PFSK-1 (cell line): ENCODE results near the gene C6orf132.

Source experiments
- POLR2AphosphoS5 ChIP-seq: IDR thresholded peaks from 2 replicates; pipeline ENCODE4 v1.6.1; 2012; ENCODE audit warnings: low read depth, mild to moderate bottlenecking, control low read depth, low read length, moderate library complexity
- SIN3A ChIP-seq: IDR thresholded peaks from 2 replicates; pipeline ENCODE4 v1.6.1; 2012; ENCODE audit warnings: mild to moderate bottlenecking, low read length, moderate library complexity, borderline replicate concordance; ENCODE audit not compliant: insufficient read depth
- TAF1 ChIP-seq: IDR thresholded peaks from 2 replicates; pipeline ENCODE4 v1.6.1; 2012; ENCODE audit warnings: low read length, control low read depth, borderline replicate concordance; ENCODE audit not compliant: insufficient read depth
- TF ChIP-seq, protein P1 (sequence below), 2 experiments: IDR thresholded peaks; 2 replicates each; pipeline versions ENCODE4 v1.6.1 to v1.8.0; 2011 to 2012; ENCODE audit warnings: low read depth in 2 of 2, low read length in 2 of 2, control low read depth in 1 of 2, inconsistent platforms in 1 of 2, mild to moderate bottlenecking in 1 of 2, moderate library complexity in 1 of 2; ENCODE audit not compliant: insufficient read depth in 1 of 2

DNA sequence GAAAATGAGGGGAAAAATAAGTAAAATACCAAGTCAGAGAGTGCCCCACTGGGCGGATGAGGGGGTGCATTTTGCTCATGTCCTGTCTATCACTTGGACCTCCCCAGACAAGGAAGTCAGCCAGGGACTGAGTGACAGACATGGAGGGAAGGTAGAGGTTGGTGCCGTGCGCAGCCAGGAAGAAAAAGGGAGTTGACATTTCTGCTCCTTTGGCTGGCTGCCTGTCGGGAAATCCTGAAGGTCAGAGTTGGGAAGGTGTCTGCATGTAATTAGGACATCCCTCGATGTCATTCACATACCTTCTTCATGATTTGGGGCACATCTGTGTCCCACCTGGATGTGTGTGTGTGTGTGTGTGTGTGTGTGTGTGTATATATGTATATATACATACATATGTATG, 39.7 kb upstream of the C6orf132 start:
- no peak for TF ChIP-seq POLR2AphosphoS5
- TF ChIP-seq SIN3A, result no peak
- TF ChIP-seq TAF1, result no peak
- TF ChIP-seq, protein P1, sequence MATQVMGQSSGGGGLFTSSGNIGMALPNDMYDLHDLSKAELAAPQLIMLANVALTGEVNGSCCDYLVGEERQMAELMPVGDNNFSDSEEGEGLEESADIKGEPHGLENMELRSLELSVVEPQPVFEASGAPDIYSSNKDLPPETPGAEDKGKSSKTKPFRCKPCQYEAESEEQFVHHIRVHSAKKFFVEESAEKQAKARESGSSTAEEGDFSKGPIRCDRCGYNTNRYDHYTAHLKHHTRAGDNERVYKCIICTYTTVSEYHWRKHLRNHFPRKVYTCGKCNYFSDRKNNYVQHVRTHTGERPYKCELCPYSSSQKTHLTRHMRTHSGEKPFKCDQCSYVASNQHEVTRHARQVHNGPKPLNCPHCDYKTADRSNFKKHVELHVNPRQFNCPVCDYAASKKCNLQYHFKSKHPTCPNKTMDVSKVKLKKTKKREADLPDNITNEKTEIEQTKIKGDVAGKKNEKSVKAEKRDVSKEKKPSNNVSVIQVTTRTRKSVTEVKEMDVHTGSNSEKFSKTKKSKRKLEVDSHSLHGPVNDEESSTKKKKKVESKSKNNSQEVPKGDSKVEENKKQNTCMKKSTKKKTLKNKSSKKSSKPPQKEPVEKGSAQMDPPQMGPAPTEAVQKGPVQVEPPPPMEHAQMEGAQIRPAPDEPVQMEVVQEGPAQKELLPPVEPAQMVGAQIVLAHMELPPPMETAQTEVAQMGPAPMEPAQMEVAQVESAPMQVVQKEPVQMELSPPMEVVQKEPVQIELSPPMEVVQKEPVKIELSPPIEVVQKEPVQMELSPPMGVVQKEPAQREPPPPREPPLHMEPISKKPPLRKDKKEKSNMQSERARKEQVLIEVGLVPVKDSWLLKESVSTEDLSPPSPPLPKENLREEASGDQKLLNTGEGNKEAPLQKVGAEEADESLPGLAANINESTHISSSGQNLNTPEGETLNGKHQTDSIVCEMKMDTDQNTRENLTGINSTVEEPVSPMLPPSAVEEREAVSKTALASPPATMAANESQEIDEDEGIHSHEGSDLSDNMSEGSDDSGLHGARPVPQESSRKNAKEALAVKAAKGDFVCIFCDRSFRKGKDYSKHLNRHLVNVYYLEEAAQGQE (IDR thresholded peaks at IDR 0.05; ENCODE audit: insufficient read depth in 1 of 2, low read depth in 2 of 2, low read length in 2 of 2), result no peak
